Measurements from ENCODE around the gene PSAP. TPM values are rescaled to one million over a fixed set of nuclear protein-coding genes. Genes with fewer than 3 reads are reported as not detected.

The PSAP gene
- total RNA-seq, 2 experiments from 2014 or later, result 144 to 153 TPM

DNA sequence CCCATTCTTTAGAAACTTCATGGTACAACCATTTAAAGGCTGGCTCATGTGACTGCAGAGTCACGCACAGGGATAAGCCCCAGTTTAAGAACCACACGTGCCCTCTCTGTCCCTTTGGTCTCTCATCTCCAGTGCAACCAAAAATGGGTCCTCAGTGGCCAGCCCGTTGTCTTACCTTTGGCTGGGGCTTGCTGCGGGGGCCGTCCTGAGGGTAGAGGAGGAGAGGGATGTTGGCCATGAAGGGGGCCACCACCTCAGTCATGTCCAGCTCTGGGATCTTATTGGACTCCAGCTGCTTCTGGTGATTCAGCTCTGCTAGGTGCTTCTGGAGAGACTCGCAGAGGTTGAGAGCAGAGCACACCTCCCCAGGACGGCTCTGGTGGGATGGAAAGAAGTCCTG lies 22.3 kb downstream of the PSAP start:
- peaks cover 48% of the 10 kb centered on the region for H3K36me3 Mint-ChIP-seq (ENCODE audit: low read depth)
- no peak overlapping the region for H3K27ac Mint-ChIP-seq
- H3K4me1 Mint-ChIP-seq, result peaks cover 11% of the 10 kb centered on the region
- DNase-seq, result no peak
- no peaks in the 10 kb centered on the region for H3K27me3 Mint-ChIP-seq
- no peak overlapping the region for H3K4me3 Mint-ChIP-seq
- ChIA-PET CTCF (no interaction called here), POLR2A (no interaction called here)
- no peaks in the 10 kb centered on the region for H3K9me3 Mint-ChIP-seq

DNA sequence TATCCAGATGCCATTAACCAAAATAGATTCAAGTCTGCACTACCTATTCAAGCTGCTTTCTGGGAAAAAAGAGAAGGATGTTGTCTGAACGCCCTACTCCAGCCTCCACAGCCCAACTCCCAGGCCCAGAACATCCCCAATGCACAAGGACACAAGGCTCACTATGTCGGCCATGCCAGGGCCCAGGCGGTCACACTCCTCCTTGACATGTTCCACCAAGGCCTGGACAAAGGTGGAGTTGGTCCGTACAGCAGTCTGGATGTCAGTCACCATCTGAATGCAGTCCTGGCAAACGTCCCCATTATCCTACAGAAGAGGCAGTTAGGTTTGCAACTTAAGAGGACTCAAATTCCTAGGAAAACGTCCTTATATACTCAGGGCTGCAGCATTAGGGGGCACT lies 23.2 kb downstream of the PSAP start:
- Mint-ChIP-seq H3K27ac (no peak overlapping the region), H3K4me1 (peaks cover 2% of the 10 kb centered on the region), H3K4me3 (no peak overlapping the region), H3K36me3 (ENCODE audit: low read depth) (peaks cover 47% of the 10 kb centered on the region), H3K9me3 (no peaks in the 10 kb centered on the region), H3K27me3 (no peaks in the 10 kb centered on the region)
- ChIA-PET POLR2A (interaction anchor here (0.6 kb wide), 1 partner anchor 60 kb away, joined by 4 read pairs; no protein-coding TSS in a partner anchor), CTCF (interaction anchor here (0.6 kb wide), 1 partner anchor 976 kb away, joined by 3 read pairs; no protein-coding TSS in a partner anchor)
- no peak for DNase-seq

DNA sequence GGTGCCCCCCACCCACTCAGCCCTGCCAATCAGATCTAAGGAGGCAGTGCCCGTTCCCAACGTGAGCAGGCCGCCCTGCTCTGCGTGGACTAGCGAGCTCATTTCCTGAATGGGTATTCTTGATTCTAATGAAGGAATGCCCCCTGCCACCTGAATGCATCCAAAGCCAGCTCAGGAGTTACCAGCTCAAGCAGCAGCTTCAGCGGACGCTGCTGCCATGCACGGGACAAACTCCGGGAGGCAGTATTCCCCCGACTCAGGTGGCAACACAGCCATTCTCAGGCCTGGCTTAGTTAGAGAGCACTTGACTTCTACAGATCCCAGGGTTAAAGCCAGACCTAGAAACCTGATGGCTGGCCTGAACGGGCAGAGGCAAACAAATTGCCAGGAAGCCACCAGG lies 25.8 kb downstream of the PSAP start:
- CTCF ChIA-PET, result interaction anchor here (0.9 to 1.2 kb wide), 2 partner anchors 14 to 71 kb away, joined by 3 to 4 read pairs; no protein-coding TSS in a partner anchor
- no peaks in the 10 kb centered on the region for H3K9me3 Mint-ChIP-seq
- no peak overlapping the region for H3K4me3 Mint-ChIP-seq
- no peak overlapping the region for H3K27ac Mint-ChIP-seq
- no peaks in the 10 kb centered on the region for H3K27me3 Mint-ChIP-seq
- peaks cover 41% of the 10 kb centered on the region for H3K36me3 Mint-ChIP-seq (ENCODE audit: low read depth)
- POLR2A ChIA-PET, result no interaction called here
- peaks cover 14% of the 10 kb centered on the region for H3K4me1 Mint-ChIP-seq
- no peak for DNase-seq

DNA sequence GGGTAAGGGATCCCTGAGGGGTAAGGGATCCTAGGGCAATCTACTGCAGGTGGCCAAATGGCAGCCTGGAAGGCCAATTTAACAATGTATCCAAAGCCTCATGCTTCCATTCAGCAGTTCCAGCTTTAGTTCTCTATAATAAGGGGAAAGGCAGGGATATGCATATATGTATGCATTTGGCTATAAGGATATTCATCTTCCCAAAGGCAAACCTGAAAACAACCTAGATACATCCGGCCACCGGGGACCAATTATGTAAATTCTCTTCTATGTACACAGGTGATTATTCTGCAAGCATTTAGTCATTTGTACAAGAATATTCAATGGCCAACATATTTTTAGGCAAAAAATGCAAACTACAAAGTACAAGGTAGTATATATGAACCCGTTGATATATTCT lies 26.7 kb downstream of the PSAP start:
- CTCF ChIA-PET, result interaction anchor here (1.2 kb wide), 1 partner anchor 13 kb away, joined by 4 read pairs; no protein-coding TSS in a partner anchor
- H3K36me3 Mint-ChIP-seq (ENCODE audit: low read depth), result peaks cover 39% of the 10 kb centered on the region
- POLR2A ChIA-PET, result no interaction called here
- H3K9me3 Mint-ChIP-seq, result no peaks in the 10 kb centered on the region
- DNase-seq, result no peak
- H3K4me3 Mint-ChIP-seq, result no peak overlapping the region
- H3K27me3 Mint-ChIP-seq, result no peaks in the 10 kb centered on the region
- no peak overlapping the region for H3K27ac Mint-ChIP-seq
- H3K4me1 Mint-ChIP-seq, result peaks cover 14% of the 10 kb centered on the region

DNA sequence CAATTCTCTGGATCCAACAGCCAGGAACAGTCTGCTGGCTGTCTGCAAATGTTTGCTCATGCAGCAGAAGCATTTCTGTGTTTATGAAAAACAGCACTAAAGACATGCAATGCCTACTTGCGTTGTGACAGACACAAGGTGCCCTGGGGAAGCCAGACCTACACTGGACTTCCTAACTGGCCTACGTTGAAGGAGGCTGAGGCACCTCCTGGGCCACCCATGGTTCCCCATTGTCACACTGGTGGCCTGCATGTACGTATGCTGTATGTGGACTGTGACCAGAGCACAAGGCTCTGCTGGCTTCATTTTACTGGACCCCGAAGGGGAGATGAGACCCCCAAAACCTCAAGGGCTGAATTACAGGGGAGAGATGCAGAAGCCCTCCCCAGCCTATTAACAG lies 27.7 kb downstream of the PSAP start:
- H3K4me1 Mint-ChIP-seq, result peaks cover 14% of the 10 kb centered on the region
- H3K4me3 Mint-ChIP-seq, result no peak overlapping the region
- H3K36me3 Mint-ChIP-seq (ENCODE audit: low read depth), result peaks cover 42% of the 10 kb centered on the region
- no peak for DNase-seq
- ChIA-PET POLR2A (no interaction called here), CTCF (no interaction called here)
- H3K27ac Mint-ChIP-seq, result no peak overlapping the region
- H3K27me3 Mint-ChIP-seq, result no peaks in the 10 kb centered on the region
- H3K9me3 Mint-ChIP-seq, result no peaks in the 10 kb centered on the region

DNA sequence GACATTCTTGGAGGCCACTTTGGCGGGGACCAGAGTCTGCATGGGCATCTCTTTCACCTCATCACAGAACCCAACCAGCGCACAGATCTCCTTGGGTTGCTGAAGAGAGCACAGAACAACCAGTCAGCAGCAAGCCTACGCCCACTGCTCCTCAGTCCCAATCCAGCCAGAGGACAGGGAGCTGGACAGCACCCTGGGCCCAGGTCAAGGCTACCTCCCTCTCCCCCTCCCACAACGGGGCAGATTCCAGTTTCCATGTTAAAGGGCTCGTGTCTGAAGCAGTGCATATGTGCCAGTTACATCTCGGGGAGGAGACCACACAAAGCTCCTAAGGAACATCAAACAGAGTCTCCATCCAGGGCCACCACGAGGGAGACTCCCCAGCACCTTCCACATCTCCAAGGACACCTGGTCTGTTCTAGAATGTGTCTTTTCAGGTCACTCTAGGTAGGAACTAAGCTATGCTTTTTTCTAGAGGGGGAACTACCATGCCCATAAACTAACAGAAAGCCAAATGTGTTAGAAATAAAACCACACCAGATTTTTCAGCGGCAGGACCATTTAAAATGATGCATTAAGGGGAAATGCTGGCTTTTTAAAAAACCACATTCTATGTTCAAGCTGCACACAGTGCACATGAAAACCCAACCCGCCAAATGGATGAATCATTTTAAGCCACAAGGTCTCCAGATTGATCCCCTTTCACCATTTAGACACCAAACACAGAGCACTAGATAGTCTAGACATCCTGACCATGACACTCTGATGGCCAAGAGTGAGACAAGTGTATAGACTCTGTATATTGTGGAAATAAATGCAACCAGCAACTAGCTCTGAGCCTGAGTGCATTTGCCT lies 28.9 kb downstream of the PSAP start:
- no peak overlapping the region for H3K4me3 Mint-ChIP-seq
- no peaks in the 10 kb centered on the region for H3K27me3 Mint-ChIP-seq
- H3K27ac Mint-ChIP-seq, result no peak overlapping the region
- peak; percentile 22 for DNase-seq
- peaks cover 14% of the 10 kb centered on the region for H3K4me1 Mint-ChIP-seq
- H3K9me3 Mint-ChIP-seq, result no peaks in the 10 kb centered on the region
- CTCF ChIA-PET, result interaction anchor here (1.5 kb wide), 1 partner anchor 9 kb away, joined by 7 read pairs; no protein-coding TSS in a partner anchor
- H3K36me3 Mint-ChIP-seq (ENCODE audit: low read depth), result peaks cover 39% of the 10 kb centered on the region
- POLR2A ChIA-PET, result no interaction called here

DNA sequence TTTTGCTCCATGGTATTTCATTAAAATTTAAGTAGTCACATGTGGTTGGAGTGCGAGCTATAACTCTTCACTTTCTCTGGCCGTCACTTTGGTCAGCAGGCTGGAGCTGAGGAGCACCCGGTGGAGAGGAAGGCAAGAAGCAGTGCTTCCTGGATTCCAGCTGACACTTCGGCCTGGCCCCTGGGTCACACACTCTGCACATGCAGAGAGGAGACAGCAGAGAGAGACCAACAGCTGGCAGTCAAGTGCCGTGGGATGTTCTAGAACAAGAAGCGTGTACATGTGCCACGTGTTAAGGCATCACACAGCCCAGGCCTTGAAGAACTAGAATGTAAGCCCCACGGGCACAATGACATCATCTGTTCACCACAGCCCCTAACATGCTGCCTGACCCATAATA lies 30.1 kb downstream of the PSAP start:
- H3K4me1 Mint-ChIP-seq, result peaks cover 14% of the 10 kb centered on the region
- no peak overlapping the region for H3K4me3 Mint-ChIP-seq
- no peaks in the 10 kb centered on the region for H3K27me3 Mint-ChIP-seq
- no peak overlapping the region for H3K27ac Mint-ChIP-seq
- peaks cover 42% of the 10 kb centered on the region for H3K36me3 Mint-ChIP-seq (ENCODE audit: low read depth)
- CTCF ChIA-PET, result interaction anchor here (0.9 kb wide), 1 partner anchor 10 kb away, joined by 5 read pairs; no protein-coding TSS in a partner anchor
- DNase-seq, result no peak
- POLR2A ChIA-PET, result no interaction called here
- no peaks in the 10 kb centered on the region for H3K9me3 Mint-ChIP-seq

DNA sequence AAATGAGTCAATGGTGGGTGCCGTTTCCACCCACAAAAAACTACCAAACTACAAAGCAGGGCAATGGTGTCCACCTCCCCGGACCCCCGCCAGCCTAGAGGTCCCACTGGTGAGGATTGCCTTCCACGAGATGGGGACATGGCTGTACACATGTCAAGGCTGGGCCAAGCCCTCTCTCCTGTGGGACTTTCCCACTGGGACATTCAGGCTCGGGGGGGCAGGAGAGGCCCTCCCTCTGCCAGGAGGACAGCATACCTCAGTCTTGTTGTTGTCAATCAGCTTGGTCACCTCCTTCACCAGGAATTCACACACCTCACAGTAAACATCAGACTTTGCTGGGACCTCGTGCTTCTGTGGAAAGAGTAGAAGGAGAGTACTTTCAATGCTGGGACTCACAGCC lies 31.1 kb downstream of the PSAP start:
- no peak for DNase-seq
- CTCF ChIA-PET, result interaction anchor here (0.9 kb wide), 1 partner anchor 9 kb away, joined by 5 read pairs; no protein-coding TSS in a partner anchor
- no peak overlapping the region for H3K4me3 Mint-ChIP-seq

DNA sequence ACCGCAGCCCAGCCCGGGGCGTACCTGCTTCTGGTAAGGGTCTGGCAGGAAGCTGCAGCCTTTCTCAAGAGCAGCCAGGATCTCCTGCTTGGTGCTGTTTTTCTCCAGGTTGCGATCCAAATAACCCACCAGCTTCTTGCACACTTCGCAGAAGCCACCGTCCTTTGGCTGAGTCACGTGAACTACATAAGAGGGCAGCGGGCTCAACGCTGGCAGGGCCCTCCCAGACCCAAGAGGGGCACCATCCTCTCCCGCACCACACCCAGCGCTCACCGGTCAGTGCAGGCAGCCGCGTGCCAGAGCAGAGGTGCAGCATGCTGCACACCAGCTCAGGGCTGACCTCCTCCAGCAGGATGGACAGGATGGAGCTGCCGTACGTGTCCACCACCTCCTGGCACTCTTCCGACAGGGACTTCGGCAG lies 31.6 kb downstream of the PSAP start:
- no peak for DNase-seq
- H3K27me3 Mint-ChIP-seq, result no peaks in the 10 kb centered on the region
- peaks cover 35% of the 10 kb centered on the region for H3K36me3 Mint-ChIP-seq (ENCODE audit: low read depth)
- peaks cover 14% of the 10 kb centered on the region for H3K4me1 Mint-ChIP-seq
- H3K27ac Mint-ChIP-seq, result no peak overlapping the region
- H3K9me3 Mint-ChIP-seq, result no peaks in the 10 kb centered on the region
- POLR2A ChIA-PET, result no interaction called here
- no peak overlapping the region for H3K4me3 Mint-ChIP-seq
- CTCF ChIA-PET, result interaction anchor here (1.4 kb wide), 1 partner anchor 112 kb away, joined by 3 read pairs; no protein-coding TSS in a partner anchor

More for the DNA sequence above, 31.1 kb downstream of the PSAP start:
- Mint-ChIP-seq H3K36me3 (ENCODE audit: low read depth) (peaks cover 38% of the 10 kb centered on the region), H3K9me3 (no peaks in the 10 kb centered on the region), H3K27me3 (no peaks in the 10 kb centered on the region), H3K4me1 (peaks cover 14% of the 10 kb centered on the region), H3K27ac (no peak overlapping the region)
- POLR2A ChIA-PET, result no interaction called here

DNA sequence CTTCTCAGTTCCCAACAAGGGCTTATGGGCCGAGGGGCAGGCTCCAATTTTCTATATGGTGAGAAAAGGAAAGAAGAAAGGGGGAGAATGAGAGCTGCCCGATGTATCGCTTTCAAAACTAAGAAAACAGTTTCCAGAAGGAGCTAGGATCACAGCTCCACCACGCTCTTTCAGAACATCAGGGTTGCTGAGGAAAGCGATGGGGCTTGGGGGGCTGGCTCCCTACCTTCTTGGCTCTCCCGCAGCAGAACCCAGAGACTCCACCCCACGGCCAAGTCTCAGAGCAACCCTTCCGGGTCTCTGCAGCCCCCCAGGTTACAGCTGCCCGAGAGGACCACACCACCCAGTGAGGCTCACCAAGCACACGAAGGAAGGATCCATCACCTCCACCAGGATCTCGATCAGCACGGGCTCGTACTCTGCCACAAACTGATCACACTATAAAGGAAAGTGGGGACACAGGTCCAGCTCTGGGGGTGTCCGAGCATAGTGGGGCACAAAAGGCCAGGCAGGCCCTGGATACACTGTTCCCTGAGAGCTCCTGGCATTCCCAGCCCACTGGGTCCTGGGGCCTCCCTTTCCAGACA lies 32.3 kb downstream of the PSAP start:
- no peak overlapping the region for H3K4me3 Mint-ChIP-seq
- ChIA-PET CTCF (interaction anchor here (1.4 kb wide), 1 partner anchor 111 kb away, joined by 3 read pairs; no protein-coding TSS in a partner anchor), POLR2A (no interaction called here)
- peaks cover 35% of the 10 kb centered on the region for H3K36me3 Mint-ChIP-seq (ENCODE audit: low read depth)
- H3K4me1 Mint-ChIP-seq, result peaks cover 14% of the 10 kb centered on the region
- no peaks in the 10 kb centered on the region for H3K27me3 Mint-ChIP-seq
- H3K27ac Mint-ChIP-seq, result no peak overlapping the region
- H3K9me3 Mint-ChIP-seq, result no peaks in the 10 kb centered on the region
- no peak for DNase-seq

DNA sequence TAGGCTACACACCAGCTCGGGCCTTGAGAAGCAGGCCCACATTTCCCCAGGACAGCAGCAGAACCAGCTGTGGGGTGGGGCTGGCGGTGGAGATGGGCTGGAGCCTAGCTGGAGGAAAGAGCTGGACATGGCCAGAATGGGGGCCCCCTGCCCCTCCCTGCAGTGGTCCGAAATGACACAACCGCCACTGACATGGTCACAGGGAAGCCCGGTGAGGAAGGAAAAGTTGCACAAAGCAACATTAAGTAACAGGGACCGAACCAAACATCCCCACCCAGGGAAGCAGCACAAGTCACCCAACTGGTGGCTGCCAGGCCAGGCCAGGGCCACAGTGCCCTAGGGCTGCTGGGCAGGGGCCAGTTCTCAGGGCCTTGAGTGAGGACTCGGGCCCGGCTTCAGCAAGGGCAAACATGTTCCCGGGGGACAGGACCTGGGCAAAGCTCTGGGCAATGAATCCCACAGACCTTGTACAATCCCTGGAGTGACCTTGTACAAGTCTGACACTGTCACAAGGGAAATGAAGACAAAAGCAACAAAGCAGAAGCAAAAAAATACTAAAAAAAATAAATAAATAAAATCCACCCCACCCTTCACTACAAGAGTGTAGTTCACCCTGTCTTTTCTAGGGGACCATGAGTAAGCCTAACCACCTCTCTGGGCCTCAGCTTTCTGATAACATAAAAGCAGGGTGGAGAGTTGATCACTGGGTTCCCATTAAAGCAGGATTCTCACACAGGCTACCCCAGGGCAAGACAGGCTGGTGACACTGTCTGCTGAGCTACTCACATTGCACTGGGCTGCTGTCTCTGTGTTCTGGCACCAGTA lies 33.0 kb downstream of the PSAP start:
- DNase-seq, result no peak
- Mint-ChIP-seq H3K27me3 (no peaks in the 10 kb centered on the region), H3K4me1 (peaks cover 14% of the 10 kb centered on the region), H3K27ac (no peak overlapping the region), H3K9me3 (no peaks in the 10 kb centered on the region), H3K4me3 (no peak overlapping the region), H3K36me3 (ENCODE audit: low read depth) (peaks cover 33% of the 10 kb centered on the region)
- ChIA-PET POLR2A (no interaction called here), CTCF (interaction anchor here (1.4 kb wide), 1 partner anchor 110 kb away, joined by 3 read pairs; no protein-coding TSS in a partner anchor)

DNA sequence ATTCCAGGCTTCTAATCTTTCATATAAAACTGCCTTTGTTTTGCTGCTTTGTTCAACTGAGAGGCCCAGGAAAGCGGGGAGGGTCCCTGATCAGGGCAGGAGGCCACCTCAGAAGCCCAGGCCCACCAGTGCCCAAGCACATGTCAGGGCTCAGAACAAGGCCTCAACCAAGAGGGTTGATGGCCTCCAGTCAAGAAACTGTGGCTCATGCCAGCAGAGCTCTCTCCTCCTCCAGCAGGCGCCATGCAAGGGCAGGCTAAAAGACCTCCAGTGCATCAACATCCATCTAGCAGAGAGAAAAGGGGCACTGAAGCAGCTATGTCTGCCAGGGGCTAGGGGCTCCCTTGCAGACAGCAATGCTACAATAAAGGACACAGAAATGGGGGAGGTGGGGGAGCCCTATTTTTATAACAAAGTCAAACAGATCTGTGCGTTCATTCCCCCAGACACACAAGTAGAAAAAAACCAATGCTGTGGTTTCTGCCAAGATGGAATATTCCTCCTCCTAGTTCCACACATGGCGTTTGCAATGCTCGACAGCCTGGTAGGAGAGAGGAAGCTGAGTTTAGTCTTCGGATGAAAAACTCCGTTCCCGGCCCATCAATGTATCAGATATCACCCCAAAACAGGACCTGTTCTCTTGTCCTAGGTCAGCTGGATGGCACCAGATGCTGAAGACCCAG lies 34.0 kb downstream of the PSAP start:
- POLR2A ChIA-PET, result no interaction called here

More for the DNA sequence above, 34.0 kb downstream of the PSAP start:
- Mint-ChIP-seq H3K9me3 (no peaks in the 10 kb centered on the region), H3K27me3 (no peaks in the 10 kb centered on the region), H3K4me3 (no peak overlapping the region), H3K4me1 (peaks cover 8% of the 10 kb centered on the region), H3K36me3 (ENCODE audit: low read depth) (peaks cover 33% of the 10 kb centered on the region), H3K27ac (no peak overlapping the region)
- DNase-seq, result no peak
- CTCF ChIA-PET, result interaction anchor here (1.8 kb wide), 1 partner anchor 20 kb away, joined by 6 read pairs; no protein-coding TSS in a partner anchor

Data from activated CD4-positive, alpha-beta T cell treated with anti-CD3 and anti-CD28 coated beads, Interleukin-2, amount 10 ng/mL, durations not matched to agents 7 days and 5 days (primary cell).